GM12892 (cell line): ENCODE results near the gene TSEN15.

ENCODE experiments used
- DNase-seq: peaks from one replicate; pipeline ENCODE4 v3.0.0; 2011; ENCODE audit not compliant: insufficient read length
- FAIRE-seq: peaks from 2 replicates; lab custom pipeline; 2011; peaks lifted over from hg19 to GRCh38; lab: Jason Lieb, UNC
- POLR2A ChIP-seq: IDR thresholded peaks from 2 replicates; pipeline ENCODE4 v1.6.1; 2011; ENCODE audit warnings: low read depth, low read length, control low read depth
- POLR2AphosphoS5 ChIP-seq: IDR thresholded peaks from 2 replicates; pipeline ENCODE4 v1.6.1; 2011; ENCODE audit warnings: low read depth, low read length, control low read depth
- TAF1 ChIP-seq: IDR thresholded peaks from 2 replicates; pipeline ENCODE4 v1.6.1; 2011; ENCODE audit warnings: low read depth, mild to moderate bottlenecking, control low read depth, low read length, borderline replicate concordance

Gene TSEN15

DNA sequence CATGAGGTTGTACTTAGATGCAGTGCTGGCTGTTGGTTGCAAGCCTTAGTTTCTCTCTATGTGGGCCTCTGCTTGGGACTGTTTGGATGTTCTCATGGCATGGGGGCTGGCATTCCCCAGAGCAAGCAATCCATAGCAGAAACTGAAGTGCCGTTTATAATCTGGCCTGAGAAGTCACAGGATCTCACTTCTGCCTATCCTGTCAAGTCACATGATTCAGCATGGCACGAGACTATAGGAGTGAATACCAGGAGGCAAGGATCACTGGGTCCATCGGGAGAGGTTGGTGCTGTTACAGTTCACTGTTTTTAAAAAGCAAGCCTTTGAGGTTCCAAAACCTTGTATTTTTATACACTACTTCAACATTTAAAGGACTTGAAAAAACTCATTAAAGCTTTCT is 30.7 kb upstream of the TSEN15 start:
- no peak for DNase-seq
- no peak for TF ChIP-seq POLR2A
- TF ChIP-seq POLR2AphosphoS5: no peak
- no peak for TF ChIP-seq TAF1
- FAIRE-seq: no peak

GRCh38 chr1:184021728-184022127 is 29.8 kb upstream of the TSEN15 start:
- no peak for FAIRE-seq
- no peak for TF ChIP-seq POLR2AphosphoS5
- TF ChIP-seq TAF1: no peak
- TF ChIP-seq POLR2A: no peak
- no peak for DNase-seq

- no peak for FAIRE-seq
- DNase-seq: no peak
- no peak for TF ChIP-seq POLR2A
- TF ChIP-seq TAF1: no peak
- no peak for TF ChIP-seq POLR2AphosphoS5
These were observed 28.9 kb upstream of the TSEN15 start for GRCh38 chr1:184022668-184023067.

DNA sequence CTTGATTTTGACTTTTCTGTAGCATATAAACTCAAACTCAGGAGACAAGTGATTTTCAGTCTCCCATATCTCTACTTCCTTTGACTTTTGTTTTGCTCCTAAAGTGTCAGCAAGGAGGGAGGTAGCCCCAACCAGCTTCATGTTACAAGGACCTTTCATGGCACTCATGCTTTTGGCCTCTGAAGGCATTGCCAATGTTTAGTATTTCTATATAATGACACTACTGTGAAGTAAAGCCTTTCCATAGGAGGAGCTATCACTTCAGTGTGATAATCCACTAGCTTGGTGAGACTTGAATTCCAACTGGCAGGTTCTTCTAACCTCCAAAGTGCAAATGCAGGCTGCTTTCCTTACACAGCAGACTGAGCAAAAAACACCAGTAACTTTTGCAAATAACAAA is 28.4 kb upstream of the TSEN15 start:
- FAIRE-seq: no peak
- DNase-seq: no peak
- TF ChIP-seq TAF1: no peak
- TF ChIP-seq POLR2A: no peak
- no peak for TF ChIP-seq POLR2AphosphoS5

- DNase-seq: no peak
- no peak for FAIRE-seq
- TF ChIP-seq POLR2A (no peak), POLR2AphosphoS5 (no peak), TAF1 (no peak)
These were observed 26.3 kb upstream of the TSEN15 start for GRCh38 chr1:184025242-184025675.

DNA sequence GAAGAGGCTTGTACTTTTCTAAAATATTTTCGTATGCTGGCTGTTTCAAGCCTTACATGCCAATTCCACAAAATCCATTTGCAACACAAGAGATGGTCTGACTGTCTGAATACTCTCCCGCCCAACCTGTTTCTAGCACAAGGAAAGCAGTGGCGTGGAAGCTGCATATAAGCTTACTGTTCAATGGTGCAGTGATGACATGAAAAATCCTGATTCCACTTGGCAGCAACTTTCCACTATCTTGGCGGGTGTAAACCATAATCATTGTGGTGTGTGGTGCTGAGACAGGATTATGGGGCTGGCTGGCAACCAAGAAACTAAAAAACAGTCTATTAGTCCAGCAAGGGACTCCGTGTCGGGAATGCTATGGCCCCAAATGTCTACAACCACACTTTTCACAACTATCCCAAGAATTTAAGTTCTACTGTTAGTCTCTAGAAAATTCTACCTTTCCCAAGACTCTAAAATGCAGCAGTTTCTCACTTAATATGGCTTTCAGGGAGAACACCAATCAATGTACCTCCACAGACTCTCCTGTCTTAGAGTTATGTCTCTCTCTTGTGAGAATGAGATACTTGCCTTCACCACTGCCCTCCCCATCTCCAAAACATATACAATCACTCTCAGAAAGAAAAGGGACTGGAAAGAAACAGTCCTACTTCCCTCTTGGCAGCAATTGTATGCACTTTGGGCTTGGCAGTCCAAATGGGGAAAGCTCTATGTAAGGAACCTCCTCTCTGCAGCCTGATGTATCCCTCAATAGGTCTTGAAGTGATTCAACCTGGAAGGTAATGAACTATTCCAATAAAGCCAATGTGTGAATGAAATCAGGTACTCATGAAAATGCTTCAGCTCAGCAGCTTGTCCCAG is 23.5 kb upstream of the TSEN15 start:
- FAIRE-seq (no peak), DNase-seq (no peak)
- TF ChIP-seq TAF1: no peak
- no peak for TF ChIP-seq POLR2A
- no peak for TF ChIP-seq POLR2AphosphoS5

DNA sequence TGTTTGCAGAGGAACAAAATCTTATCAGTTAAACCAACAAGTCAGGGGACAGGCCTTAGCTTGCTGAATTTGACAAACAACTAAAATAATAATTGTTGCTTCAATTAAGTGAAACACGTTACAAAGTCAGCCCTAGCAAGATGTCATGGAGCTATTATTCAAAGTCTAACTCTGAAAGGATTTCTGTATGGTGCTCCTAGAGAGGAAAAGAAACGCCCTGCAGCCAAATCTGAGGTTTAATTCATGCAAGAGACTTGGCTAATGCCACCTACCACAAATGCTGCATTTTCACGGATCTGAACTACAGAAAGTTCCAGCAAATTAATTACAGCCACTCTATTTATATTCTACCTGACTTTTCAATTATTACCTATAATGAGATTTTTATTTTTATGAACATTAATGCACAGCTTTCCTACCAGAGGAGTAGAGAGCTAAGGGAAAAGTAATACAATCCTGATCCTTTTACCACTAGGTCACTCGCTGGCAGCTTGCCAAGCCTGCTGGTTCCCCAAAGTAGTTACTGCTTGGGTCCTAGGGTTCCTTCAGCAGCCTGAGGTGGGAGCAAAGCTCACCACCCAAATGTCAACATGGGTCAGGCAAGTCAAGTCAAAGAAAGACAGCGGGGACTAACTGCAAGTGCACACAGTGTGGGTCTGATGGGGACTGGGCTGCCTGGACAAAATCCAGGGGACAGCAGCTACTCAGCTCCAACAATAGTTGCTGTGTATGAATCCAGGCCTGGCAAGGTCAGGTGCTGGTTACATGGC is 22.5 kb upstream of the TSEN15 start:
- no peak for FAIRE-seq

GRCh38 chr1:184030433-184031091 is 21.0 kb upstream of the TSEN15 start:
- FAIRE-seq (no peak), DNase-seq (no peak)
- TF ChIP-seq TAF1 (no peak), POLR2A (no peak), POLR2AphosphoS5 (no peak)

More for the DNA sequence above, 22.5 kb upstream of the TSEN15 start:
- TF ChIP-seq POLR2AphosphoS5 (no peak), TAF1 (no peak), POLR2A (no peak)
- no peak for DNase-seq

- TF ChIP-seq POLR2A (no peak), POLR2AphosphoS5 (no peak), TAF1 (no peak)
- FAIRE-seq: no peak
- DNase-seq: no peak
These were observed 20.5 kb upstream of the TSEN15 start for GRCh38 chr1:184031092-184031408.

DNA sequence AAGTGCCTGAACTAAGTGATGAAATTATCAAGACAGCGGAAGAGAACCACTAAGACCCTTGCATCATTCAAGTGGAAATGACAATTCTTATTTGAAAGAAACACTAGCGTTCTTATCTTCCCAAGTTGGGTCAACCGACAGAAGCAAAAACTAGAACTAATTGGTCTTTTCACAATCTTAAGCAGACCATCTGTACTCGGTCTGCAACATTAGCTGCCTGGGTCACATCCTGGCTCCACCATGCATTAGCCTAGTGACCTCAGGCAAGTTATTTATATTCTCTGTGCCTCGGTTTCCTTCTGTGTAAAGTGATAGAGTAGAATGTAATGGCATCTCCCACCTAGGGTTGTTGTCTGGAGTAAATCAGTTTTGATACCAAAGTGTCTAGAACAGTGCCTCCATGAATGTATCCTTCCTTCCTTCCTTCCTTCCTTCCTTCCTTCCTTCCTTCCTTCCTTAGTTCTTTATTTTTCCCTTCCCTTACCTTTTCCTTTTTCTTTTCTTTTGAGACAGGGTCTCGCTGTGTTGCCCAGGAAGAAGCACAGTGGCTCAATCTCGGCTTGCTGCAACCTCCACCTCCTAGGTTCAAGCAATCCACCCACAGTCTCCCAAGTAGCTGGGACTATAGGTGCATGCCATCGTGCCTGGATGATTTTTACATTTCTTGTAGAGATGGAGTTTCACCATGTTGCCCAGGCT is 20.0 kb upstream of the TSEN15 start:
- TF ChIP-seq TAF1 (no peak), POLR2A (no peak), POLR2AphosphoS5 (no peak)
- no peak for DNase-seq
- FAIRE-seq: no peak

DNA sequence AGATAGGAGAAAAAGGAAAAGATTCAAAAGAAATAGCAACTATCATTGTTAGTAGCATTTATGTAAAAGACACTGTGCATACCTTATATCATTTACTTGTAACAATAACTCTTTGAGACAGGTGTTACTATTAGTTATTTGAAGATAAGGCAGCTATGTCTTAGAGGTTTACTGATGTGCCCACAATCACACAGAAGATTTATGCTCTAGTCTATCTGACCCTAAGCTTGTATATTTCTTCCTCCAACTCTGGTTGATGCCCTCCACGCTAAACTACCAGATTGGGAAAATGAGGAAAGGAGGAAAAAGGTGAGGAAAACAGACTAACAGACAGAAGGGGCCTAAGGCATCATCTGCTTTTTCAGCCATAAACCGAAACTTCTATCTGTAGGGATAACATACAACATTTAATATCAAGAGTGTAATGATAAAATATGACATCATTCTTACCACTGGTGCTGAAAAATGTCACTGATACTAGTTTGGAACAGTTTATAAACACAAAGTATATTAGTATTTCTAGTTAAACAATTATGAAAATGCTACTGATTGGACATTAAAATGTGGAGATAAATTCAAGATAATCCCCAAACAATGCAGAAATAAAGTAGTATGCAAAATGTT is 19.1 kb upstream of the TSEN15 start:
- no peak for TF ChIP-seq POLR2A
- no peak for TF ChIP-seq TAF1
- no peak for TF ChIP-seq POLR2AphosphoS5
- FAIRE-seq (no peak), DNase-seq (no peak)
